ENCODE data around the gene STIMATE.

STIMATE gene

GRCh38 chr3:52839892-52840545, 57.3 kb downstream of the STIMATE start:
- no peak for DNase-seq

GRCh38 chr3:52839268-52839575, 58.1 kb downstream of the STIMATE start:
- no peak for DNase-seq

GRCh38 chr3:52838561-52839267, 58.6 kb downstream of the STIMATE start:
- no peak for DNase-seq

GRCh38 chr3:52836986-52837385, 60.4 kb downstream of the STIMATE start:
- no peak for DNase-seq

- DNase-seq: no peak
Measured at GRCh38 chr3:52836471-52836845, 60.9 kb downstream of the STIMATE start.

- DNase-seq: no peak
Measured at GRCh38 chr3:52835766-52836470, 61.4 kb downstream of the STIMATE start.

GRCh38 chr3:52834871-52835501, 62.4 kb downstream of the STIMATE start, which contains the start of gene MUSTN1:
Gene MUSTN1, minus strand, starts transcription at chr3:52835019. Its CDS starts 71 bp downstream, at chr3:52834948.
- no peak for DNase-seq

- no peak for DNase-seq
Measured at GRCh38 chr3:52833202-52833601, 64.1 kb downstream of the STIMATE start.

GRCh38 chr3:52831500-52832301, 65.6 kb downstream of the STIMATE start:
- peak; percentile 55 for DNase-seq

GRCh38 chr3:52830535-52831258, 66.7 kb downstream of the STIMATE start, which contains the start of gene ITIH4:
Gene ITIH4, minus strand, starts transcription at chr3:52830672. Its CDS starts 30 bp downstream, at chr3:52830642.
- DNase-seq: no peak

- no peak for DNase-seq
Measured at GRCh38 chr3:52829906-52830463, 67.4 kb downstream of the STIMATE start.

- no peak for DNase-seq
Measured at GRCh38 chr3:52829482-52829881, 67.9 kb downstream of the STIMATE start.

GRCh38 chr3:52827866-52828376, 69.4 kb downstream of the STIMATE start:
- no peak for DNase-seq

- DNase-seq: no peak
Measured at GRCh38 chr3:52827441-52827840, 69.9 kb downstream of the STIMATE start.

GRCh38 chr3:52824037-52824436, 73.3 kb downstream of the STIMATE start:
- no peak for DNase-seq

GRCh38 chr3:52822363-52822762, 75.0 kb downstream of the STIMATE start:
- no peak for DNase-seq

- DNase-seq: no peak
Measured at GRCh38 chr3:52820736-52821135, 76.6 kb downstream of the STIMATE start.

- DNase-seq: no peak
Measured at GRCh38 chr3:52819936-52820335, 77.4 kb downstream of the STIMATE start.

GRCh38 chr3:52817860-52818259, 79.5 kb downstream of the STIMATE start:
- DNase-seq: no peak

- no peak for DNase-seq
Measured at GRCh38 chr3:52817221-52817620, 80.1 kb downstream of the STIMATE start.

GRCh38 chr3:52816654-52817053, 80.7 kb downstream of the STIMATE start:
- DNase-seq: no peak
